NCI-H524 treated with DMSO at 0.1 percent for 48 hours (cell line): Measurements from ENCODE around the gene APIP.
"Not testable (repeated sequence)": the region's sequence is repeated elsewhere in the genome, so short reads cannot be mapped to it uniquely, and the experiment has no call there.

Experiments used
- DNase-seq: peaks from one replicate; lab custom pipeline; 2025; lab: John Stamatoyannopoulos, UW

The APIP gene

GRCh38 chr11:34926101-34926830 is 10.1 kb upstream of the APIP start:
- no peak for DNase-seq

DNA sequence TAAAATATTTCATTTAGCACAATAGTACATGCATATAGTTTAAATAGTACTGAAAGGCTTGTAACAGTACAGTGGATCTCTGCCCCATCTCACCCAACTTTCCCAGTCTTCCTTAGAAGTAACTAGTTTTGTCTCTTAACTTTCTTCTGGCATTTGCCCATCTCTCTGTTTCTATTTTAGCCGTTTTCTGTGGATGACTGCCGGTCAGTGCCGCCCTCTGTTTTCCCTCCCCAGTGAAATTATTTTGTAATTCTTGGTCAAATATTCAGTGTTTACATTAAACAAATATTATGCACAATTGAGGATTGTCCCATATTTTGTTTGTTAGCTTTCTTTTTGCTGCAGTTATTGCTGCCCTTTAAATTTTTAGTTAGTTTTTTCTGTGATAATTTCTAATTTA is 8.5 kb upstream of the APIP start:
- no peak for DNase-seq

GRCh38 chr11:34921156-34921555 is 5.0 kb upstream of the APIP start:
- no peak for DNase-seq

- no peak for DNase-seq
Measured at GRCh38 chr11:34916843-34917770, 928 bp upstream of the APIP start.

DNA sequence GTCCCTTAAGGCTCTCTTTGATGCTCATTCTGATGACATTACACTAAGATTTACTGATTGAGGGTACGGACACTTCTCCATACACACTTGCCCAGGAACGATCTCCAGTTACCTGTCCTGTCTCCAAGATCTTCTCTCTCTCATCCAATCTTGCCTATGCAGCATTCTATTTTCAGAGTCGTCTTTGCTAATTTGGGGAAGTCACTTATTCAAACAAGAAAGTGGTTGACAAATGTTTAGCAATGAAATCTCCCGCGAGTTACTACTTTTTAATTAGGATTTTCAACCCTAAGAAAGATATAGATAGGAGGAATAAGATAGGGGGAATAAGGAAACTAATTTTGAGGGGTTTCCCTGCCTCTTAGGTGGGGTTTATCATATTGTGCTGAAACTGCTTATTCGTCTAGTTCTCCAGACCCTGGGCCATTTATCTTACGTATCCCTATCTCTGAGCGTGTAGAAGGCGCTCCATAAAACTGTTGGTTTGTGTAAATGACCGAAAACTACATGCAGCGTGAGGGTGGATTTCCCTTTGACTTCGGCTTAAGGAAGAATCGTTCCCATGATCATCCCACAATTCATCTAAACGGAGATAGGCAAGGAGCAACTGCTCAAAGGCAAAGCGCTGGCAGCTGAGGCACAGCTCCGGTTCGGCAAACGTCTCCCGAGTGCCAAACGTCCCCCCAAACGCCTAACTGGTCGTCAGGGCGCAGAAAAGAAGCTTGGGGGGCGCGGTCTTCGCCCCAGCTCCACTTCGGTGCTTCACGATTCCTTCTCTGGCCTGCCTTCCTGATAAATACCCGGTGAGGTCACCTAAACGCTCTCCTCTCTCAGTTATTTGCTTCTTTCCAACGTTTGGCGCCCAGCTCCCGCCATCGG is 804 bp downstream of the APIP start:
- no peak for DNase-seq

DNA sequence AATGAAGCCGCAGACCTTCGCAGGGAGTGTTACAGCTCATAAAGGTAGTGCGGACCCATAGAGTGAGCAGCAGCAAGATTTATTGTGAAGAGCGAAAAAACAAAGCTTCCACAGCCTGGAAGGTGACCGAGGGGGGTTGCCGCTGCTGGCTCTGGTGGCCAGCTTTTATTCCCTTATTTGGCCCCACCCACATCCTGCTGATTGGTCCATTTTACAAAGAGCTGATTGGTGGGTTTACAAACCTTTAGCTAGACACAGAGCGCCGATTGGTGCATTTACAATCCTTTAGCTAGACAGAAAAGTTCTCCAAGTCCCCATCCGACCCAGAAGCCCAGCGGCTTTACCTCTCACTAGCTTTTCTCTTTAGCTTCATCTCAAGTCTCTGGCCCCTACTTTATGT is 2.6 kb downstream of the APIP start:
- not testable (repeated sequence) for DNase-seq

GRCh38 chr11:34911676-34912075 is 4.5 kb downstream of the APIP start:
- no peak for DNase-seq

GRCh38 chr11:34910817-34911216 is 5.4 kb downstream of the APIP start:
- no peak for DNase-seq

DNA sequence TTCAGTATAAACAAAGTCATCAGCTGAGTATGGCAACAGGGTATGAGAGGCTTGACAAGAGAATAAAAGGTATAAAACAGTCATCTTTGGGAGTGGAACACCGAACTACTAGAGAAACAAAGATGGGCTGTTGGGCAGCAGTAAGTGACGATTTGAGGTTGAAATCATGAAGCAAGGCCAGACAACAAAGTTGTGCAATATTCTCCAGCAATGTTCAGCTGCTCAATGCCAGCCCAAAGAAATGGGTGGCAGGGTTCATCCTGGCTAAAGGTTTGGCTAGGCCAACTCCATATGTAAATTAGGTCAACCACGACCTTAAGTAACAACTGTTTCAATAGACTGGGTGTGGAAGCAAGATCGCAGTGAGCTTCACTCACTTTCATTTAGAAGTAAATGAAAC is 6.2 kb downstream of the APIP start:
- DNase-seq: no peak

DNA sequence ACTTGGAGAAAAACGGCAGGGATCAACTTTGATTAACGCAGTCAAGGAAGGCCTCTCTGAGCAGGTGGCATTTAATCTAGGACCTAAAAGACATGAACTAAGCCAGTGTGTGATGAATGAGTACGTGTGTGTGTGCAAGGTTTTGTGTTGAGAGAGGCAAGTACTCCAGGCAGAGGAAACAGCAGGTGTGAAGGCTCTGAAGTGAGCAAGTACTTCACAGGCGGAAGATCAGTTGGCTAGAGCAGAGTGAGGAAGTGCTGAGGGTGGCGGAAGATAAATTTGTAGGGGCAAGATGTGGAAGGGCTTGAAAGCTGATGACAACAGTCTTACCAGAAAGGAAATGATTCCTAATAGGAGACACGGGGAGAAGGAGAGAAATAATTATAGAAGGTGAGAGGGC is 6.8 kb downstream of the APIP start:
- no peak for DNase-seq

GRCh38 chr11:34907934-34908593 is 8.1 kb downstream of the APIP start:
- DNase-seq: no peak

DNA sequence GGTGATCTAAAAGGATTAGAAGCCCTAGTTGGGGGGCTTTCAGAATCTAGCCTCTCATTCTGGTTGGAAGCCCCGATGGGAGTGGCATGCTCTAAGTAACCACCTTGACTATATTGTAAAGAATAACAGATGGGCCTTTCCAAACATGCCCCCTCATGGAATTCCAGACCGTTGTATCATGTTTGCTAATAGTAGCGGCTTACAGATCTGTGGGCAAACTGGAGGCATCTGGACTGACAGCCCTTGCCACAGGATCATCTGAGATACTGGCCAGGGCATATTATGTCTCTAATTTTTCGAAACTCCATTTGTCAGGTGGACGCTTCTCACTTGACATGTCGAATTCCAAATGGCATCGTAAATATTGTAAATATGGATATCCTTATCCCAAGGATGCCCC is 10.5 kb downstream of the APIP start:
- no peak for DNase-seq

DNA sequence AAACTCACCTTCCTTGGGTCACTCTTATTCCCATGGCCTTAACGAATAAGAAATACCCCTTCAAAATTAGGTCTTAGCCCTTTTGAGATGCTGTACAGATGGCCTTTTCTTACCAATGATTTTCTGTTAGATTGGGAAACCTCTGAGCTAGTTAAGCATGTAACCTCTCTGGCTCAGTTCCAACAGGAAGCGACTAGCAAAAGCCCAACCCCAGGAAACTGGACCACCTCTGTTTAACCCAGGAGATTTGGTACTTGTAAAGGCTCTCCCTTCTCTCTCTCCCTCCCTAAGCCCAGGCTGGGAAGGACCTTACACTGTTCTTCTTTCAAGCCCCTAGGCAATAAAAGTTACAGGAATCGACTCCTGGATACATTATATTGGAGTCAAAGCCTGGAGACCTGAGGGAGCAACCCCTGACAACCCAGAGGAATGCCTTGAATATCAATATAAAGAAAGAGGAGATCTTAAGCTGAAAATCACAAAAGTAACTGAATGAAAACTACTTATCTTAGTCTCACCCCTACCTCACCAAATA is 11.7 kb downstream of the APIP start:
- no peak for DNase-seq

DNA sequence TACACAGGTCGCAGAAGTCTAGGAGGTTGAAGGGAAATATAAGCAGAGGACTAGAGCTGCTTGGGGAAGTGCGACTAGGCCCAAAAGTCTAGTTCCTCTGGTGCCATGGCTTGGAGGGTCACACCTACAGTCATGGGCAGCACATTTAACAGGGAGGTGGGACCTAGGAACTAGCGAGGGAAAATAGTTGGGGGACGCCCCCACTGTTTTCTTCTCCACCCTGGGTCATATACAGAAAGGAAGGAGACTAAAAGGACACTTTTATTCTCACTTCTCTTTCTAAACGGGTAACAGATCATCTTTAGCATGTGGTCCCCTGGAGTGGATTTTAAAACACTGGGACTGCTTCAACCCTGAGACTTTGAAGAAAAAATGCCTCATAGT is 16.6 kb downstream of the APIP start:
- no peak for DNase-seq

- no peak for DNase-seq
Measured at GRCh38 chr11:34898474-34898873, 17.7 kb downstream of the APIP start.

- DNase-seq: no peak
Measured at GRCh38 chr11:34897171-34897870, 18.9 kb downstream of the APIP start.

GRCh38 chr11:34896191-34896590 is 20.0 kb downstream of the APIP start:
- DNase-seq: not testable (repeated sequence)

- DNase-seq: no peak
Measured at GRCh38 chr11:34893416-34893815, 22.8 kb downstream of the APIP start.

DNA sequence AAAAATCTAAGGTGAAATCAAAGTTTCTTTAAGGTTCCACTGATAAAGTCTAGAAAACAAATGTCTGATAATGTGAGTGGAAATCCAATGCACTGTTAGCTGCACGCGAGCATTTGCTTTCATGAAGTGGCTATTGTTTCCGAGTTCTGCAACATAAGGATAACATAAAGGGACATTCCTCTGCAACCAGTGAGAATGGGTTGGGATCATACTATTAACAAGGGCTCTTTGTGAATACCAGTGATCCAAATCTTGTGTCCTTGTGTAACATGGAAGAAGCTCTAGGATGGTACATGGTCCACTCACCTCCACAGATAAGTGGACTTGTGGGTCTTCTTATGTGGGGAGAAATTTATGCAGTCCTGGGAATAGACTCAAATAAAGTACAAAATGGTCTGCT is 24.6 kb downstream of the APIP start:
- DNase-seq: no peak

DNA sequence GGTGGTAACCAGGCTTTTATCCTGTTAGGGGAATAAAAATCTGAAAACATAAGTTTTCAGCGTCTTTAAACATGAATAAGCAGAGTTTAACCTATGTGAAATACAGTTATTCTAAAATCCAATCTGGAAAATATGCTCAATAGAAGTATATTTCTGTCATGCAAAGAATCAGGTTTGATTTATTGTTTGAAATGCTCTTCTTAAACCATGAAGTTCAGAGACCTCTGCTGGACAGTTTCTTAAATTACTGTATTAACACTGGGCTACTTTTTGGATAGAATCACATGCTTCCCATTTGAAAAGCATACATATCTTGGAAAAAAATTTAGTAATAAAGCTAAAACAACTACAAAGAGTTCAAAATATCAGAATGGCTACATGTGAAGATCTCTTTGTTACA is 25.4 kb downstream of the APIP start:
- no peak for DNase-seq

DNA sequence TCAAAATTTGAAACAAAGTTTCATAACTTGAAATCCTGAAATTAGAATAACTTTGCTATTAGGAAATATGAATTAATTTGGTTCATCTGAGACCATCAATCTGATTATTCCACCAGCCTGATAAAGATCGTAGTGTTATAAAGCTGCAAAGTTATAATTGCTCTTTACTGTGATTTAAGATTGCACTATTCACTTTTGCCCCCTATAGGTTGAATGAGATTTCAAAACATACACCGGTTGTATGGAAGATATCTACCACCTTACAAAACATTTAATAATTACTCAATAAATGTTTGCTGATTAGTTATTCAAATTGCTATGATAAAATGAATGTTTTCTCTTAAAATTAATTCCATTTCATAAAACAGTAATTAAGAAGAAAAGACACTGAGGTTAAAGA is 26.1 kb downstream of the APIP start:
- DNase-seq: no peak
